Keratinocyte (primary cell): ENCODE measurements around the gene HCN1.

Experiments
- EZH2 ChIP-seq: IDR thresholded peaks from one replicate; pipeline ENCODE4 v1.6.1; 2012; ENCODE audit warnings: inconsistent platforms, mild to moderate bottlenecking, low read length, moderate library complexity
- TF ChIP-seq, protein P1 (sequence below), 3 experiments: IDR thresholded peaks in 1 of 3; conservative IDR thresholded peaks in 1 of 3; optimal IDR thresholded peaks in 1 of 3; 2 replicates in 2 of 3; 3 replicates in 1 of 3; pipeline versions ENCODE3 to v1.5.1; 2011; ENCODE audit warnings: low read length in 3 of 3, mild to moderate bottlenecking in 3 of 3, moderate library complexity in 2 of 3, control low read depth in 1 of 3, inconsistent platforms in 1 of 3; ENCODE audit not compliant: insufficient read depth in 2 of 3; ENCODE audit errors: extremely low read depth in 1 of 3

- TF ChIP-seq, protein P1, sequence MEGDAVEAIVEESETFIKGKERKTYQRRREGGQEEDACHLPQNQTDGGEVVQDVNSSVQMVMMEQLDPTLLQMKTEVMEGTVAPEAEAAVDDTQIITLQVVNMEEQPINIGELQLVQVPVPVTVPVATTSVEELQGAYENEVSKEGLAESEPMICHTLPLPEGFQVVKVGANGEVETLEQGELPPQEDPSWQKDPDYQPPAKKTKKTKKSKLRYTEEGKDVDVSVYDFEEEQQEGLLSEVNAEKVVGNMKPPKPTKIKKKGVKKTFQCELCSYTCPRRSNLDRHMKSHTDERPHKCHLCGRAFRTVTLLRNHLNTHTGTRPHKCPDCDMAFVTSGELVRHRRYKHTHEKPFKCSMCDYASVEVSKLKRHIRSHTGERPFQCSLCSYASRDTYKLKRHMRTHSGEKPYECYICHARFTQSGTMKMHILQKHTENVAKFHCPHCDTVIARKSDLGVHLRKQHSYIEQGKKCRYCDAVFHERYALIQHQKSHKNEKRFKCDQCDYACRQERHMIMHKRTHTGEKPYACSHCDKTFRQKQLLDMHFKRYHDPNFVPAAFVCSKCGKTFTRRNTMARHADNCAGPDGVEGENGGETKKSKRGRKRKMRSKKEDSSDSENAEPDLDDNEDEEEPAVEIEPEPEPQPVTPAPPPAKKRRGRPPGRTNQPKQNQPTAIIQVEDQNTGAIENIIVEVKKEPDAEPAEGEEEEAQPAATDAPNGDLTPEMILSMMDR (optimal IDR thresholded peaks at IDR 0.05 in 1 of 3, IDR thresholded peaks at IDR 0.05 in 1 of 3, conservative IDR thresholded peaks at IDR 0.05 in 1 of 3; ENCODE audit: extremely low read depth in 1 of 3, insufficient read depth in 2 of 3, low read length in 3 of 3), result no peak
- no peak for TF ChIP-seq EZH2
Measured at GRCh38 chr5:45533663-45534062, 162.5 kb downstream of the HCN1 start.
